GM19023 (cell line): ENCODE results near the gene CDCP1.

Experiments used
- ATAC-seq: cut with Tn5 transposase; IDR thresholded peaks from one replicate; pipeline ENCODE4 v1.9.1; 2021; ENCODE audit warnings: mild to moderate bottlenecking, moderate library complexity; ENCODE audit not compliant: unreplicated experiment

The CDCP1 gene

GRCh38 chr3:45116350-45116749, 29.8 kb downstream of the CDCP1 start:
- no peak for ATAC-seq

GRCh38 chr3:45113625-45114050, 32.5 kb downstream of the CDCP1 start:
- ATAC-seq = no peak

GRCh38 chr3:45112939-45113338, 33.2 kb downstream of the CDCP1 start:
- no peak for ATAC-seq

GRCh38 chr3:45110509-45110833, 35.7 kb downstream of the CDCP1 start:
- ATAC-seq = no peak

- no peak for ATAC-seq
Observed at GRCh38 chr3:45109771-45110508, 36.2 kb downstream of the CDCP1 start.

GRCh38 chr3:45106874-45107273, 39.3 kb downstream of the CDCP1 start:
- ATAC-seq = no peak

- ATAC-seq = no peak
Observed at GRCh38 chr3:45105855-45106671, 40.1 kb downstream of the CDCP1 start.

GRCh38 chr3:45104715-45105711, 41.2 kb downstream of the CDCP1 start:
- no peak for ATAC-seq

- ATAC-seq = no peak
Observed at GRCh38 chr3:45103753-45104714, 42.1 kb downstream of the CDCP1 start.

GRCh38 chr3:45103334-45103733, 42.8 kb downstream of the CDCP1 start:
- ATAC-seq = no peak

- ATAC-seq = no peak
Observed at GRCh38 chr3:45100981-45101407, 45.2 kb downstream of the CDCP1 start.

- no peak for ATAC-seq
Observed at GRCh38 chr3:45098310-45098709, 47.9 kb downstream of the CDCP1 start.

- no peak for ATAC-seq
Observed at GRCh38 chr3:45097296-45097883, 48.8 kb downstream of the CDCP1 start.

- no peak for ATAC-seq
Observed at GRCh38 chr3:45095916-45096526, 50.2 kb downstream of the CDCP1 start.

GRCh38 chr3:45093176-45093575, 53.0 kb downstream of the CDCP1 start:
- no peak for ATAC-seq

GRCh38 chr3:45092132-45093031, 53.8 kb downstream of the CDCP1 start:
- ATAC-seq = no peak

- no peak for ATAC-seq
Observed at GRCh38 chr3:45090855-45091254, 55.3 kb downstream of the CDCP1 start.
